ENCODE results near the gene CLECL1.

The CLECL1 gene

GRCh38 chr12:9761419-9761781 lies 28.5 kb upstream of the CLECL1 start:
- Histone ChIP-seq H3K36me3 (ENCODE audit: insufficient read depth, insufficient read length, low read length) (no peaks in the 10 kb centered on the region), H3K4me3 (ENCODE audit: insufficient read length, low read depth) (no peak overlapping the region), H3K9me3 (ENCODE audit: insufficient read depth, low read length) (no peaks in the 10 kb centered on the region), H3K27me3 (ENCODE audit: insufficient read depth, insufficient read length) (no peaks in the 10 kb centered on the region), H3K4me1 (ENCODE audit: insufficient read depth, insufficient read length) (no peaks in the 10 kb centered on the region), H3K9ac (ENCODE audit: insufficient read length, low read depth) (no peak overlapping the region)
- TF ChIP-seq YY1 (IDR thresholded peaks at IDR 0.05; ENCODE audit: insufficient read depth, insufficient read length) (no peak), ZNF274 (IDR thresholded peaks at IDR 0.05; ENCODE audit: low read depth, low read length) (no peak), SUZ12 (IDR thresholded peaks at IDR 0.05; ENCODE audit: extremely low read depth, insufficient read depth, insufficient read length) (no peak)
- no peak for DNase-seq (ENCODE audit: low read depth, low spot score)

- Histone ChIP-seq H3K4me1 (ENCODE audit: insufficient read depth, insufficient read length) (no peaks in the 10 kb centered on the region), H3K4me3 (ENCODE audit: insufficient read length, low read depth) (no peak within 1 kb of the TSS), H3K27me3 (ENCODE audit: insufficient read depth, insufficient read length) (no peaks in the 10 kb centered on the region), H3K9me3 (ENCODE audit: insufficient read depth, low read length) (no peaks in the 10 kb centered on the region), H3K36me3 (ENCODE audit: insufficient read depth, insufficient read length, low read length) (no peaks in the 10 kb centered on the region), H3K9ac (ENCODE audit: insufficient read length, low read depth) (no peak within 1 kb of the TSS)
- no peak for DNase-seq (ENCODE audit: low read depth, low spot score)
- TF ChIP-seq YY1 (IDR thresholded peaks at IDR 0.05; ENCODE audit: insufficient read depth, insufficient read length) (no peak), ZNF274 (IDR thresholded peaks at IDR 0.05; ENCODE audit: low read depth, low read length) (no peak), SUZ12 (IDR thresholded peaks at IDR 0.05; ENCODE audit: extremely low read depth, insufficient read depth, insufficient read length) (no peak)
Measured at GRCh38 chr12:9760699-9761418, 28.0 kb upstream of the CLECL1 start, which contains the start of gene CD69. Gene CD69 (minus strand): TSS chr12:9760901. CDS start chr12:9760820, 81 bp downstream.

- Histone ChIP-seq H3K4me3 (ENCODE audit: insufficient read length, low read depth) (no peak overlapping the region), H3K27me3 (ENCODE audit: insufficient read depth, insufficient read length) (no peaks in the 10 kb centered on the region), H3K36me3 (ENCODE audit: insufficient read depth, insufficient read length, low read length) (no peaks in the 10 kb centered on the region), H3K9ac (ENCODE audit: insufficient read length, low read depth) (no peak overlapping the region), H3K4me1 (ENCODE audit: insufficient read depth, insufficient read length) (no peaks in the 10 kb centered on the region), H3K9me3 (ENCODE audit: insufficient read depth, low read length) (no peaks in the 10 kb centered on the region)
- no peak for DNase-seq (ENCODE audit: low read depth, low spot score)
- no peak for TF ChIP-seq SUZ12 (IDR thresholded peaks at IDR 0.05; ENCODE audit: extremely low read depth, insufficient read depth, insufficient read length)
- no peak for TF ChIP-seq ZNF274 (IDR thresholded peaks at IDR 0.05; ENCODE audit: low read depth, low read length)
- TF ChIP-seq YY1 (IDR thresholded peaks at IDR 0.05; ENCODE audit: insufficient read depth, insufficient read length): no peak
Measured at GRCh38 chr12:9760120-9760519, 27.2 kb upstream of the CLECL1 start.

- DNase-seq (ENCODE audit: low read depth, low spot score): no peak
- Histone ChIP-seq H3K36me3 (ENCODE audit: insufficient read depth, insufficient read length, low read length) (no peaks in the 10 kb centered on the region), H3K9ac (ENCODE audit: insufficient read length, low read depth) (no peak overlapping the region), H3K27me3 (ENCODE audit: insufficient read depth, insufficient read length) (no peaks in the 10 kb centered on the region), H3K4me3 (ENCODE audit: insufficient read length, low read depth) (no peak overlapping the region), H3K9me3 (ENCODE audit: insufficient read depth, low read length) (no peaks in the 10 kb centered on the region), H3K4me1 (ENCODE audit: insufficient read depth, insufficient read length) (no peaks in the 10 kb centered on the region)
- TF ChIP-seq SUZ12 (IDR thresholded peaks at IDR 0.05; ENCODE audit: extremely low read depth, insufficient read depth, insufficient read length) (no peak), YY1 (IDR thresholded peaks at IDR 0.05; ENCODE audit: insufficient read depth, insufficient read length) (no peak), ZNF274 (IDR thresholded peaks at IDR 0.05; ENCODE audit: low read depth, low read length) (no peak)
Measured at GRCh38 chr12:9759694-9760093, 26.8 kb upstream of the CLECL1 start.

- no peak overlapping the region for H3K9ac ChIP-seq (ENCODE audit: insufficient read length, low read depth)
- no peaks in the 10 kb centered on the region for H3K36me3 ChIP-seq (ENCODE audit: insufficient read depth, insufficient read length, low read length)
- no peak overlapping the region for H3K4me3 ChIP-seq (ENCODE audit: insufficient read length, low read depth)
- no peak for TF ChIP-seq YY1 (IDR thresholded peaks at IDR 0.05; ENCODE audit: insufficient read depth, insufficient read length)
- no peak for TF ChIP-seq ZNF274 (IDR thresholded peaks at IDR 0.05; ENCODE audit: low read depth, low read length)
- TF ChIP-seq SUZ12 (IDR thresholded peaks at IDR 0.05; ENCODE audit: extremely low read depth, insufficient read depth, insufficient read length): no peak
- H3K4me1 ChIP-seq (ENCODE audit: insufficient read depth, insufficient read length): no peaks in the 10 kb centered on the region
- DNase-seq (ENCODE audit: low read depth, low spot score): no peak
- no peaks in the 10 kb centered on the region for H3K9me3 ChIP-seq (ENCODE audit: insufficient read depth, low read length)
- H3K27me3 ChIP-seq (ENCODE audit: insufficient read depth, insufficient read length): no peaks in the 10 kb centered on the region
Measured at GRCh38 chr12:9758119-9758518, 25.2 kb upstream of the CLECL1 start.

- H3K27me3 ChIP-seq (ENCODE audit: insufficient read depth, insufficient read length): no peaks in the 10 kb centered on the region
- no peaks in the 10 kb centered on the region for H3K36me3 ChIP-seq (ENCODE audit: insufficient read depth, insufficient read length, low read length)
- no peak for DNase-seq (ENCODE audit: low read depth, low spot score)
- no peaks in the 10 kb centered on the region for H3K4me1 ChIP-seq (ENCODE audit: insufficient read depth, insufficient read length)
- H3K9me3 ChIP-seq (ENCODE audit: insufficient read depth, low read length): no peaks in the 10 kb centered on the region
- no peak overlapping the region for H3K9ac ChIP-seq (ENCODE audit: insufficient read length, low read depth)
- TF ChIP-seq YY1 (IDR thresholded peaks at IDR 0.05; ENCODE audit: insufficient read depth, insufficient read length) (no peak), SUZ12 (IDR thresholded peaks at IDR 0.05; ENCODE audit: extremely low read depth, insufficient read depth, insufficient read length) (no peak), ZNF274 (IDR thresholded peaks at IDR 0.05; ENCODE audit: low read depth, low read length) (no peak)
- H3K4me3 ChIP-seq (ENCODE audit: insufficient read length, low read depth): no peak overlapping the region
Measured at GRCh38 chr12:9757433-9758025, 24.6 kb upstream of the CLECL1 start.

- Histone ChIP-seq H3K9ac (ENCODE audit: insufficient read length, low read depth) (no peak overlapping the region), H3K27me3 (ENCODE audit: insufficient read depth, insufficient read length) (no peaks in the 10 kb centered on the region), H3K9me3 (ENCODE audit: insufficient read depth, low read length) (peaks cover 3% of the 10 kb centered on the region; the same call in 1 of the 2 replicates), H3K4me1 (ENCODE audit: insufficient read depth, insufficient read length) (no peaks in the 10 kb centered on the region), H3K36me3 (ENCODE audit: insufficient read depth, insufficient read length, low read length) (no peaks in the 10 kb centered on the region), H3K4me3 (ENCODE audit: insufficient read length, low read depth) (no peak overlapping the region)
- no peak for DNase-seq (ENCODE audit: low read depth, low spot score)
- TF ChIP-seq SUZ12 (IDR thresholded peaks at IDR 0.05; ENCODE audit: extremely low read depth, insufficient read depth, insufficient read length): no peak
- no peak for TF ChIP-seq YY1 (IDR thresholded peaks at IDR 0.05; ENCODE audit: insufficient read depth, insufficient read length)
- no peak for TF ChIP-seq ZNF274 (IDR thresholded peaks at IDR 0.05; ENCODE audit: low read depth, low read length)
Measured at GRCh38 chr12:9756706-9757105, 23.8 kb upstream of the CLECL1 start.

Measured in NT2/D1 (cell line).